ENCODE measurements around the gene OR52D1.

Gene OR52D1

DNA sequence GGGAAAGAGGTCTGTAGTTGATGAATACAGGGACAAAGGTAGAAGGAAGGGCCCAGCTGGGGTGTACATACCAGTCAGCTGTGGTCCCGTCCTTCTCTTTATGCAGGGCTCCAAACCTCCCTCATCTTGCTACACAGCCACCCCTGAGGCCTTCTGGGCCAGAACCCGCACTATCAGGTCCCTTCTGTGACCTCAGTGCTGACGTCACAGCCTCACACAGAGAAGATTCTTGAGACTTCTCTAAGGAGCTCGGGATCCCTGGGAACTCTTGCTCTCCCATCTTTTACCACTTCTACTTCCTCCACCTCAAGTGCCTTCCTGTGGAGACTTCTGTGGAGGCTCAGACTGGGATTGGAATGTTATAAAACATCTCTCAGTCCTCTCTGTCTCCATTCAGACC, 21.3 kb downstream of the OR52D1 start, which contains the start of gene UBQLN3:
UBQLN3 (minus strand) TSS at position 155 of the 400 bp plus-strand sequence. CDS start 399 bp downstream, outside the sequence.
- no peak for DNase-seq (ENCODE audit: low read depth in 2 of 3, low spot score in 1 of 3)

GRCh38 chr11:5514841-5515240, 26.4 kb downstream of the OR52D1 start:
- DNase-seq (ENCODE audit: low read depth in 2 of 3, low spot score in 1 of 3) = no peak

DNA sequence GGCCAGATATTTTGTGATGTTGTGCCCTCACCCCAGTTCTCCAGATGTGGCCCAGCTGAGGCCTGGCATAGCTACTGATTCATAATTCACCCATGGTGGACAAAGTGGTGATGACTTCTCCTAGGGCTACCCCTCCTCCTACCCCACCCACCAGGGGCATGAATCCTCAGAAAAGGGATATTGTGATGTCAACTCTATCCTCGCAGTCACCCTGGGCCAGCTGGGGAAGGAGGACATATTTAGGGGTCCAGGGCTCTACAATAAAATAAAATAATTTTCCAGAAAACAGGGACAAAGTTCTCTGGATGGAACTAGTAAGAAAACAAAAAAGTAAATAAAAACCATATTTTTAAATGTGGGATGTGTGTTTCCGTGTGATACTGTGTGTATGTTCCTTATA, 28.1 kb downstream of the OR52D1 start, which contains the start of gene UBQLNL:
UBQLNL (minus strand) TSS at position 101 of the 400 bp plus-strand sequence. CDS start 258 bp downstream, outside the sequence.
- no peak for DNase-seq (ENCODE audit: low read depth in 2 of 3, low spot score in 1 of 3)

DNA sequence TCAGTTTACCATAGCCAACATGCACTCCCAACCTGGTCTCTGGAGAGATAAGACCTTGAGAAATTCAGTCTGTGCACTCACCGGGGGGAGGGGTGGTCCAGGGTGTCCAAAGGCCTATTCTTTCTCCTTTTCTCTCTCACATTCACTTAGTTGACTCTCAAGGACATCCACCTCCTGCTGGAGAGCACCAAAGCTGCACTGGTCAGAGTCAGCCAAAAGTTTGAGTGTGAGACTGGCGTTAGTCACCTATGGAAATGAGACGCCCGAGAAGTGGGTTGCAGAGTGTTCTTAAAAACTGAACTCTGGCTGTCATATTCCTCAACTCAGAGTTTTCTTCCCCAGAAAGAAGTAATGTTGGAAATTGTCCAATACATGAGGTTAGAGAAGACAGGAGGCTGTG, 33.1 kb downstream of the OR52D1 start:
- DNase-seq (ENCODE audit: low read depth in 2 of 3, low spot score in 1 of 3) = no peak

DNA sequence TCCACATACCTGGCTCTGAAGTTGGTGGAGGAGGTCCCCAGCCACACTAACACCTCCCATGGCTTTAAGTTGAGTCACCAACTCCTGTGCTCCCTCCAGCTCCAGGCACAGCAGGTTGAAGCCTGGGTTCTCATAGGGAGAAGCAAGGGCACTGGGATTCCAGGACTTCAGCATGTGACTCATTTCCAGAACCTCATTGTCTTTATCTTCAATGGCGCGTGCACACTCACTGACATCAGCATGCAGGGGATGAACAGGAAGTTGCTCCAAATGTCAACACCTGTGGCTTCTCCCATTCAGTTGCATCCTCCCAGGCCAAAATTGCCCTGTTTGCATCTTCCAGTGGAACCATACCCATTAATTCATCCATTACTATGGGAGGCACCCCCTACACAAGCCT, 33.8 kb downstream of the OR52D1 start:
- DNase-seq (ENCODE audit: low read depth in 2 of 3, low spot score in 1 of 3) = no peak

- no peak for DNase-seq (ENCODE audit: low read depth in 2 of 3, low spot score in 1 of 3)
Measured at GRCh38 chr11:5524756-5525155, 36.3 kb downstream of the OR52D1 start.

DNA sequence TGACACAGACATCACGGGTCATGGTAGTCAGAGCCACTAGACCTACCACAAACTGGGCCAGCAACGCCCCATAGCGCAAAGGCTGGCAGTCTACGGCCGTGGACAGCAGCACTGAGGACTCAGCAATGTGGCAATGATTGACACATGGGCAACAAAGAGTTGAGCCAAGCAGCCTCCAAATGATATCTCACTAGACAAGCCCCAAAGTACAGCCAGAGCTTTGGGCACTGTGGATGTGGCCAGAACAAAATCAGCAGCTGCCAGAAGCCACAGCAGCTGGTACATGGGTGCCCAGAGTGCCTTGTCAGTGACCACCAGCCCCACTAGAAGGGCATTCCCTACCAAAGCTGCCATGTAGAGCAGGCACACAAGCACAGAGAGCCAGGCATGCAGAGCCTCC, 39.2 kb downstream of the OR52D1 start:
- DNase-seq (ENCODE audit: low read depth in 2 of 3, low spot score in 1 of 3) = no peak

DNA sequence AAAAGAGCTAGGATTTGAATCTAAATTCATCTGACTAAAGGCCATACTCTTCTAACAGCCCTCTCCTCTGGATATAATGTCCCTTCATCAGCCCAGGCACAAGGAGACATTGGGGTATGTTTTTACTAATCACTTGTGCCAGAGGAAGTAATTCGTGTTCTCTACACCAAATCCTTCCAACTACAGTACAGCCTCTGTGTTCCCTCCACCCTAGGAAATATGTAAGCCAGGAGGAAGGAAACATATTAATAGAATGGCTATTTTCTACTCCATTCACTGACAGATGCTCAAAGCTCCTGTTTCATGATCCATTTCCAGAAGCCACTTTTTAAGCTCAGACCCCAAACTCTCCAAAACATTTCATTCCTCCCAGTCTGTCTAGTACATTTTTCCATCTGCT, 40.0 kb downstream of the OR52D1 start:
- no peak for DNase-seq (ENCODE audit: low read depth in 2 of 3, low spot score in 1 of 3)

GRCh38 chr11:5531053-5531831, 42.8 kb downstream of the OR52D1 start:
- DNase-seq (ENCODE audit: low read depth in 2 of 3, low spot score in 1 of 3) = no peak

DNA sequence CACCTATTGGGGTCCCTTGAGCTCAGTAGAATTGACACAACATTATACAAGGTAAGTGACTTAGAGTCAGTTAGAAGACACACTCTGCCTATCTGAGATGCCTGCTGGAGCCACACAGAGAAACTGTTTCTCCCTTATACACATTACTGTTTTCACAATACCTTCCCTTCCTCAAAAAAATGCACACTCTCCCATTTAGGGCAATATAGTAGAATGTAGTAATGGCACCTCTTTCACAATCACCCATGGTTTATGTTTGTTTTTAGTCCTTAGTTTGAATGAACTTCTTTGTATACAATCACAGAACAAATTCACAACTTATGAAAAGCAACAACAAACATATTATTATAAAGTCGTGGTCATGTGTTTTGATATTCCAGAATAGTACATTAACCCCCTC, 45.6 kb downstream of the OR52D1 start:
- no peak for DNase-seq (ENCODE audit: low read depth in 2 of 3, low spot score in 1 of 3)

GRCh38 chr11:5536482-5536881, 48.0 kb downstream of the OR52D1 start:
- no peak for DNase-seq (ENCODE audit: low read depth in 2 of 3, low spot score in 1 of 3)

Measured in stimulated activated CD4-positive, alpha-beta T cell treated with anti-CD3 and anti-CD28 coated beads, Interleukin-12 subunit alpha, Interleukin-12 subunit beta, amount 100 ng/mL, for 48 hours (primary cell).